Fibroblast of the aortic adventitia (primary cell): Measurements from ENCODE around the gene KRTAP6-2. TPM values are rescaled to one million over a fixed set of nuclear protein-coding genes. Genes with fewer than 3 reads are reported as not detected.

Experiments
- DNase-seq: peaks from one replicate; pipeline ENCODE4 v3.0.0-alpha.2; 2010; ENCODE audit warnings: low read depth
- H3K4me3 ChIP-seq: 2 replicates; pipeline ENCODE4 v1.5.1; 2011; ENCODE audit warnings: low read depth, mild to moderate bottlenecking, control low read depth, low read length, moderate library complexity
- total RNA-seq: library from RNA; depleted of rRNA; stranded (reverse); fragments of >200 nt; gene quantifications from 2 replicates; pipeline ENCODE4 v1.2.3, GENCODE V29; 2012; ENCODE audit warnings: low replicate concordance
- TF ChIP-seq, protein P1 (sequence below): IDR thresholded peaks from 2 replicates; pipeline ENCODE4 v1.5.1; 2011; ENCODE audit warnings: mild to moderate bottlenecking, low read length, control low read depth, inconsistent platforms; ENCODE audit not compliant: insufficient read depth

KRTAP6-2 gene
- not detected in 2 replicates for total RNA-seq

GRCh38 chr21:30598802-30599201, at the start of gene KRTAP6-2:
Gene KRTAP6-2 (minus strand): TSS chr21:30598902. CDS start chr21:30598874, 28 bp downstream.
- TF ChIP-seq, protein P1, sequence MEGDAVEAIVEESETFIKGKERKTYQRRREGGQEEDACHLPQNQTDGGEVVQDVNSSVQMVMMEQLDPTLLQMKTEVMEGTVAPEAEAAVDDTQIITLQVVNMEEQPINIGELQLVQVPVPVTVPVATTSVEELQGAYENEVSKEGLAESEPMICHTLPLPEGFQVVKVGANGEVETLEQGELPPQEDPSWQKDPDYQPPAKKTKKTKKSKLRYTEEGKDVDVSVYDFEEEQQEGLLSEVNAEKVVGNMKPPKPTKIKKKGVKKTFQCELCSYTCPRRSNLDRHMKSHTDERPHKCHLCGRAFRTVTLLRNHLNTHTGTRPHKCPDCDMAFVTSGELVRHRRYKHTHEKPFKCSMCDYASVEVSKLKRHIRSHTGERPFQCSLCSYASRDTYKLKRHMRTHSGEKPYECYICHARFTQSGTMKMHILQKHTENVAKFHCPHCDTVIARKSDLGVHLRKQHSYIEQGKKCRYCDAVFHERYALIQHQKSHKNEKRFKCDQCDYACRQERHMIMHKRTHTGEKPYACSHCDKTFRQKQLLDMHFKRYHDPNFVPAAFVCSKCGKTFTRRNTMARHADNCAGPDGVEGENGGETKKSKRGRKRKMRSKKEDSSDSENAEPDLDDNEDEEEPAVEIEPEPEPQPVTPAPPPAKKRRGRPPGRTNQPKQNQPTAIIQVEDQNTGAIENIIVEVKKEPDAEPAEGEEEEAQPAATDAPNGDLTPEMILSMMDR, result no peak
- no peak within 1 kb of the TSS for H3K4me3 ChIP-seq
- no peak for DNase-seq

GRCh38 chr21:30646904-30647414, 48.3 kb upstream of the KRTAP6-2 start:
- H3K4me3 ChIP-seq, result no peak overlapping the region
- TF ChIP-seq, protein P1, result no peak
- DNase-seq, result no peak

DNA sequence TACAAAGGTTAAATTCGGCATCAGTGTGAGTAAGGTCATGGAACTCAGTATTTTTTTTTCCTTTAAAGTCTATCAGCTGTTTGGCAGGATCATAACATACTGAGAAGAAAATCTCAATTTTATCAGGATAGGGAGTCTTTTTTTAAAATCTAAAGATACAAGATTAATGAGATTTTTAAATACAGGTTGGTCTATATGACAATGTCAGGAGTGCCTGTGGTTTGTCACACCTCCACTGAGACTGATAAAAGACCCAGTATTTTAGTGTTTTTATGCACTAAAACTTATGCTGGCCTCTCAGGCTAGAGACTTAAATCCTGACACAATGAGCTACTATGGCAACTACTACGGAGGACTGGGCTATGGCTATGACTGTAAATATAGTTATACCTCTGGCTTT, 43.9 kb upstream of the KRTAP6-2 start, which contains the start of gene KRTAP20-3:
KRTAP20-3 (plus strand) TSS at position 301 of the 400 bp plus-strand sequence.
- no peak for DNase-seq
- H3K4me3 ChIP-seq, result no peak within 1 kb of the TSS
- TF ChIP-seq, protein P1, result no peak

DNA sequence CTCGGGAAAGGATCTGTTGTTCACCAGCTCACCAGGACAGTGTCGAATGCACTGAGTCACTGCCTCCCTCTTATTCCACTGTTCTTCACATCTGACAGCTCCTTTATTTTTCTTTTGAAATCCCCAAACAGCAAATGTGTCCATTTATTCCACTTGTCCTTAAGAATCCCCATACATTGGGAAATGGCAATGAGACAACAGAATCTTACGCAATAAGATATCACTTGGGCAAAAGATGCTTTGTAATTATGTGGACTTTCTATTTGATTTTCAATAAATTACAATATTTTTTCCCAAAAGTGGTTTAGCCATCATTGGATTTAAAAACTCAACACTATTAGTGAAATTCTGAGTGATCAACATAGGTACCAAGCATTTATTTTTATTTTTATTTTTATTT, 40.0 kb upstream of the KRTAP6-2 start:
- TF ChIP-seq, protein P1, result no peak
- no peak for DNase-seq
- H3K4me3 ChIP-seq, result no peak overlapping the region

GRCh38 chr21:30634906-30635305, 36.2 kb upstream of the KRTAP6-2 start, which contains the start of gene KRTAP20-2:
Gene KRTAP20-2 (plus strand): TSS chr21:30635206. CDS start chr21:30635264, 58 bp downstream.
- DNase-seq, result no peak
- no peak within 1 kb of the TSS for H3K4me3 ChIP-seq
- TF ChIP-seq, protein P1, result no peak

- no peak for DNase-seq
- TF ChIP-seq, protein P1, result no peak
- H3K4me3 ChIP-seq, result no peak overlapping the region
Observed at GRCh38 chr21:30629200-30629599, 30.5 kb upstream of the KRTAP6-2 start.

- DNase-seq, result no peak
- H3K4me3 ChIP-seq, result no peak overlapping the region
- TF ChIP-seq, protein P1, result no peak
Observed at GRCh38 chr21:30628109-30628508, 29.4 kb upstream of the KRTAP6-2 start.
